Body of pancreas (tissue), 4 donors: ENCODE measurements around the gene TSPAN18. TPM values are rescaled to one million over a fixed set of nuclear protein-coding genes. Genes with fewer than 3 reads are reported as not detected.

Experiments used
- ATAC-seq: fragments of 150-250 bp; one replicate; pipeline ENCODE4 v1.9.1; 2016
- DNase-seq, 4 donors: peaks; one replicate each; pipeline ENCODE4 v3.0.0-alpha.2; 2019
- H3K27ac ChIP-seq, 4 donors: fragments of 200-600 bp; sonication (generic); 1 replicate in 3 of 4; 2 replicates in 1 of 4; pipeline versions ENCODE4 v1.5.1 to v1.6.1; 2016 to 2019; ENCODE audit warnings: mild to moderate bottlenecking in 1 of 4, mixed read lengths in 1 of 4, moderate library complexity in 1 of 4
- H3K27me3 ChIP-seq, 2 donors: fragments of 200-600 bp; sonication (generic); one replicate each; pipeline ENCODE4 v1.6.0; 2016; ENCODE audit warnings: mild to moderate bottlenecking in 1 of 2
- H3K36me3 ChIP-seq, 2 donors: fragments of 200-600 bp; sonication (generic); replicated peaks in 1 of 2; 2 replicates each; pipeline ENCODE4 v1.5.1; 2016; ENCODE audit warnings: low read depth in 2 of 2; ENCODE audit not compliant: insufficient read depth in 1 of 2
- H3K4me1 ChIP-seq: fragments of 200-600 bp; sonication (generic); one replicate; pipeline ENCODE4 v1.6.0; 2016
- H3K4me3 ChIP-seq, 2 donors: fragments of 200-600 bp; sonication (generic); 1 replicate in 1 of 2; 2 replicates in 1 of 2; pipeline ENCODE4 v1.5.1; 2016 to 2019
- H3K9me3 ChIP-seq, 3 donors: fragments of 200-600 bp; sonication (generic); 1 replicate in 2 of 3; 2 replicates in 1 of 3; pipeline ENCODE4 v1.5.1; 2016
- POLR2A ChIP-seq, 3 donors: fragments of 450-650 bp; IDR thresholded peaks; one replicate each; pipeline ENCODE4 v1.6.1; 2016; ENCODE audit warnings: antibody characterized with exemption in 3 of 3, mild to moderate bottlenecking in 2 of 3
- WGBS, 2 donors: methylation state at CpG; one replicate each; pipeline ENCODE4 v1.1.5; 2017; 5-methylcytosine and 5-hydroxymethylcytosine counted together
- intact Hi-C: fragments of 100-400 bp; cut with DNase I; formaldehyde crosslinking; loops from one replicate; pipeline ENCODE4 v1.15.1; 2023
- total RNA-seq, 2 donors: library from RNA; depleted of rRNA; stranded (reverse); fragments of >200 nt; gene quantifications; one replicate each; pipeline ENCODE4 v1.1.0, GENCODE V29; 2016
- TF ChIP-seq, protein P1 (sequence below), 7 experiments: fragments of 450-650 bp in 4 of 7; fragments of 200-600 bp in 3 of 7; sonication (generic) in 3 of 7; IDR thresholded peaks; one replicate each; pipeline ENCODE4 v1.5.1; 2016 to 2019; ENCODE audit warnings: antibody characterized with exemption in 7 of 7

Gene TSPAN18
- total RNA-seq, 2 donors from 2014 or later, result 2.1 to 3.0 TPM

- TF ChIP-seq POLR2A (IDR thresholded peaks at IDR 0.05), result no peak
- TF ChIP-seq, protein P1, sequence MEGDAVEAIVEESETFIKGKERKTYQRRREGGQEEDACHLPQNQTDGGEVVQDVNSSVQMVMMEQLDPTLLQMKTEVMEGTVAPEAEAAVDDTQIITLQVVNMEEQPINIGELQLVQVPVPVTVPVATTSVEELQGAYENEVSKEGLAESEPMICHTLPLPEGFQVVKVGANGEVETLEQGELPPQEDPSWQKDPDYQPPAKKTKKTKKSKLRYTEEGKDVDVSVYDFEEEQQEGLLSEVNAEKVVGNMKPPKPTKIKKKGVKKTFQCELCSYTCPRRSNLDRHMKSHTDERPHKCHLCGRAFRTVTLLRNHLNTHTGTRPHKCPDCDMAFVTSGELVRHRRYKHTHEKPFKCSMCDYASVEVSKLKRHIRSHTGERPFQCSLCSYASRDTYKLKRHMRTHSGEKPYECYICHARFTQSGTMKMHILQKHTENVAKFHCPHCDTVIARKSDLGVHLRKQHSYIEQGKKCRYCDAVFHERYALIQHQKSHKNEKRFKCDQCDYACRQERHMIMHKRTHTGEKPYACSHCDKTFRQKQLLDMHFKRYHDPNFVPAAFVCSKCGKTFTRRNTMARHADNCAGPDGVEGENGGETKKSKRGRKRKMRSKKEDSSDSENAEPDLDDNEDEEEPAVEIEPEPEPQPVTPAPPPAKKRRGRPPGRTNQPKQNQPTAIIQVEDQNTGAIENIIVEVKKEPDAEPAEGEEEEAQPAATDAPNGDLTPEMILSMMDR (IDR thresholded peaks at IDR 0.05), result no peak
- Histone ChIP-seq H3K27ac (peak overlapping the region; percentile 85 to 93 (median 92)), H3K9me3 (no peaks in the 10 kb centered on the region), H3K4me3 (no peak overlapping the region), H3K27me3 (no peaks in the 10 kb centered on the region), H3K4me1 (peaks cover 56% of the 10 kb centered on the region), H3K36me3 (no peaks in the 10 kb centered on the region)
- 19 to 37% methylated on average over 3 of the region's 3 CpGs for WGBS, 2 donors
- no peak for ATAC-seq
- intact Hi-C loops, result no loop called here
- no peak for DNase-seq
Measured at GRCh38 chr11:44978274-44978960, 251.7 kb downstream of the TSPAN18 start.

GRCh38 chr11:44978961-44979331, 252.2 kb downstream of the TSPAN18 start:
- no peaks in the 10 kb centered on the region for H3K36me3 ChIP-seq
- TF ChIP-seq POLR2A (IDR thresholded peaks at IDR 0.05), result peak in 2 of 3 donors; percentile 38 to 51
- TF ChIP-seq, protein P1 (IDR thresholded peaks at IDR 0.05), result no peak
- no peak overlapping the region for H3K4me3 ChIP-seq
- WGBS, 2 donors, result 35% methylated on average over 1 of the region's 1 CpG; no CpG with 5 or more reads in 1 of the 2 donors
- peak overlapping the region; percentile 85 to 93 (median 92) for H3K27ac ChIP-seq
- no peaks in the 10 kb centered on the region for H3K27me3 ChIP-seq
- DNase-seq, result peak; percentile 76 to 86 (median 84)
- no peaks in the 10 kb centered on the region for H3K9me3 ChIP-seq
- intact Hi-C loops, result no loop called here
- peak; percentile 64 for ATAC-seq
- peaks cover 56% of the 10 kb centered on the region for H3K4me1 ChIP-seq

- Histone ChIP-seq H3K4me3 (no peak overlapping the region), H3K36me3 (no peaks in the 10 kb centered on the region), H3K4me1 (peaks cover 56% of the 10 kb centered on the region), H3K27ac (peak overlapping the region; percentile 85 to 93 (median 92)), H3K9me3 (no peaks in the 10 kb centered on the region), H3K27me3 (no peaks in the 10 kb centered on the region)
- peak in 2 of 3 donors; percentile 14 to 37 for TF ChIP-seq POLR2A (IDR thresholded peaks at IDR 0.05)
- TF ChIP-seq, protein P1 (IDR thresholded peaks at IDR 0.05), result no peak
- intact Hi-C loops, result no loop called here
- WGBS, 2 donors, result 36 to 43% methylated on average over 16 to 24 of the region's 24 CpGs
- peak; percentile 87 to 95 (median 92) for DNase-seq
- ATAC-seq, result peak; percentile 89
Measured at GRCh38 chr11:44979543-44980399, 253.0 kb downstream of the TSPAN18 start.

DNA sequence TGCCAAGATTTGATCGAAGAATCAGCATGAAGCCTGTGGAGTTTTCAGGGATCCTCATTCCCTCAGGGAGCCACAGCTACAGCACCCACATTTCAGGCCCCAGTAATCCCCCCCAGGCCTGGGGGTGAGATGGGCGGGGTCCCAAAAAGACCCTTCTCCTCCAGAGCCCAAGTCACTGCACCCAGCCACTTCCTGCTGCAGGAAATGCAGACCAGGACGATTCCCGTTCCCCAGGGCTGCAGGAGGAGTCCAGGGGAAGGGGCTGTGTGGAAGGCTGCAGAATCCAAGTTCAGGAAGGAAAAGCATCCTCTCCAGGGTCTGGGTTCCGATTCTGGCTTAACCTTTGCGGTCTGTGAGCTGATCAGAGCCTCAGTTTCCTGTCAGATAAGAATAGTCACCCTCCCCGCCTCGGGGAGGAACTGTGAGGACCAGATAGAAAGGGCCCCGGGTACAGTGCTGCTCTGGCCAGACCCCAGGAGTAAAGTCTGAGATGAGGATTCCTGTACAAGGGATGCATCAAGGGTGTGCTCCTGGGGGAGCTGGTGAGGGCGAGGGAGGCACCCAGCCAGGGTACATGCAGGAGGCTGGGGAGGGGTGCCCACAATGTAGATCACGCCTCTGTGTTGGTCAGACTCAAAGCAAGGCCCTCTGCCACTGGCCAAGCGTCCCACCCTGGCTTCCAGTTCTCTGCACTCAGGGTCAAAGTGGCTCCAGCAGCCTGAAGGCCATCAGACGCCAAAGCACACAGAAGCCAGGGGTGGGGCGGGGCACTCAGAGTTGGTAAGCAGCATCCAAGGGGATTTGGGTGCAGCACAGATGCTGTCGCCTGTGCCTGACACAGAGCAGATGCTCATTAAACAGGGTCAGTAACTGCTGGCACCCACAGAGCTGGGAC, 254.0 kb downstream of the TSPAN18 start:
- ATAC-seq (no peak), DNase-seq (peak in 1 of 4 donors; percentile 29)
- Histone ChIP-seq H3K4me3 (no peak overlapping the region), H3K4me1 (peaks cover 55% of the 10 kb centered on the region), H3K9me3 (no peaks in the 10 kb centered on the region), H3K27ac (peak overlapping the region; percentile 85 to 93 (median 92)), H3K36me3 (no peaks in the 10 kb centered on the region), H3K27me3 (no peaks in the 10 kb centered on the region)
- intact Hi-C loops, result no loop called here
- TF ChIP-seq POLR2A (IDR thresholded peaks at IDR 0.05), result no peak
- TF ChIP-seq, protein P1 (IDR thresholded peaks at IDR 0.05), result no peak
- WGBS, 2 donors, result 70 to 80% methylated on average over 12 to 15 of the region's 15 CpGs

Other genes with a start within 250 kb of the TSPAN18 start
- gene CD82, start 161.3 kb upstream of the TSPAN18 start, total RNA-seq, result 10 to 100 TPM; 11.4 to 13.5 TPM
- gene TP53I11, start 223.9 kb downstream of the TSPAN18 start, total RNA-seq, result 10 to 100 TPM; 21.8 to 91.0 TPM